ENCODE measurements around the gene BCAM.

The BCAM gene

GRCh38 chr19:44803442-44804428 is 5.2 kb upstream of the BCAM start:
- H3K4me1 Mint-ChIP-seq (ENCODE audit: low read depth) = no peaks in the 10 kb centered on the region
- H3K9me3 Mint-ChIP-seq = no peaks in the 10 kb centered on the region
- no peak overlapping the region for H3K4me3 Mint-ChIP-seq
- peaks cover 19% of the 10 kb centered on the region for H3K27me3 Mint-ChIP-seq (ENCODE audit: low read depth)
- no peak for DNase-seq (ENCODE audit: low spot score)
- H3K36me3 Mint-ChIP-seq (ENCODE audit: low read depth) = no peaks in the 10 kb centered on the region
- no peak overlapping the region for H3K27ac Mint-ChIP-seq

GRCh38 chr19:44806291-44806690 is 2.6 kb upstream of the BCAM start:
- no peak overlapping the region for H3K27ac Mint-ChIP-seq
- no peaks in the 10 kb centered on the region for H3K36me3 Mint-ChIP-seq (ENCODE audit: low read depth)
- no peaks in the 10 kb centered on the region for H3K4me1 Mint-ChIP-seq (ENCODE audit: low read depth)
- H3K4me3 Mint-ChIP-seq = no peak overlapping the region
- no peaks in the 10 kb centered on the region for H3K9me3 Mint-ChIP-seq
- DNase-seq (ENCODE audit: low spot score) = no peak
- peaks cover 19% of the 10 kb centered on the region for H3K27me3 Mint-ChIP-seq (ENCODE audit: low read depth)

- Mint-ChIP-seq H3K27ac (no peak overlapping the region), H3K4me3 (no peak overlapping the region), H3K36me3 (ENCODE audit: low read depth) (no peaks in the 10 kb centered on the region), H3K9me3 (no peaks in the 10 kb centered on the region), H3K4me1 (ENCODE audit: low read depth) (no peaks in the 10 kb centered on the region), H3K27me3 (ENCODE audit: low read depth) (peaks cover 19% of the 10 kb centered on the region)
- DNase-seq (ENCODE audit: low spot score) = no peak
Observed at GRCh38 chr19:44807162-44807561, 1.7 kb upstream of the BCAM start.

- Mint-ChIP-seq H3K4me3 (no peak overlapping the region), H3K36me3 (ENCODE audit: low read depth) (no peaks in the 10 kb centered on the region), H3K27me3 (ENCODE audit: low read depth) (peaks cover 19% of the 10 kb centered on the region), H3K27ac (no peak overlapping the region), H3K9me3 (no peaks in the 10 kb centered on the region), H3K4me1 (ENCODE audit: low read depth) (no peaks in the 10 kb centered on the region)
- no peak for DNase-seq (ENCODE audit: low spot score)
Observed at GRCh38 chr19:44807652-44808462, 1.0 kb upstream of the BCAM start.

GRCh38 chr19:44809577-44810233 is 802 bp downstream of the BCAM start:
- Mint-ChIP-seq H3K27me3 (ENCODE audit: low read depth) (peaks cover 17% of the 10 kb centered on the region), H3K36me3 (ENCODE audit: low read depth) (no peaks in the 10 kb centered on the region), H3K4me1 (ENCODE audit: low read depth) (no peaks in the 10 kb centered on the region), H3K9me3 (no peaks in the 10 kb centered on the region), H3K27ac (no peak overlapping the region), H3K4me3 (no peak overlapping the region)
- no peak for DNase-seq (ENCODE audit: low spot score)

GRCh38 chr19:44810234-44811121 is 1.6 kb downstream of the BCAM start:
- Mint-ChIP-seq H3K4me3 (no peak overlapping the region), H3K27ac (no peak overlapping the region), H3K4me1 (ENCODE audit: low read depth) (no peaks in the 10 kb centered on the region), H3K9me3 (no peaks in the 10 kb centered on the region), H3K36me3 (ENCODE audit: low read depth) (no peaks in the 10 kb centered on the region), H3K27me3 (ENCODE audit: low read depth) (peaks cover 11% of the 10 kb centered on the region)
- DNase-seq (ENCODE audit: low spot score) = no peak

GRCh38 chr19:44811122-44811419 is 2.2 kb downstream of the BCAM start:
- Mint-ChIP-seq H3K4me3 (no peak overlapping the region), H3K4me1 (ENCODE audit: low read depth) (no peaks in the 10 kb centered on the region), H3K36me3 (ENCODE audit: low read depth) (no peaks in the 10 kb centered on the region), H3K9me3 (no peaks in the 10 kb centered on the region), H3K27ac (no peak overlapping the region), H3K27me3 (ENCODE audit: low read depth) (peaks cover 11% of the 10 kb centered on the region)
- no peak for DNase-seq (ENCODE audit: low spot score)

- no peak for DNase-seq (ENCODE audit: low spot score)
- Mint-ChIP-seq H3K27me3 (ENCODE audit: low read depth) (peaks cover 11% of the 10 kb centered on the region), H3K4me1 (ENCODE audit: low read depth) (no peaks in the 10 kb centered on the region), H3K36me3 (ENCODE audit: low read depth) (no peaks in the 10 kb centered on the region), H3K4me3 (no peak overlapping the region), H3K27ac (no peak overlapping the region), H3K9me3 (no peaks in the 10 kb centered on the region)
Observed at GRCh38 chr19:44812142-44812718, 3.3 kb downstream of the BCAM start.

GRCh38 chr19:44813070-44813840 is 4.4 kb downstream of the BCAM start:
- H3K27me3 Mint-ChIP-seq (ENCODE audit: low read depth) = peaks cover 4% of the 10 kb centered on the region
- H3K4me1 Mint-ChIP-seq (ENCODE audit: low read depth) = no peaks in the 10 kb centered on the region
- no peak overlapping the region for H3K4me3 Mint-ChIP-seq
- no peaks in the 10 kb centered on the region for H3K9me3 Mint-ChIP-seq
- DNase-seq (ENCODE audit: low spot score) = no peak
- H3K27ac Mint-ChIP-seq = no peak overlapping the region
- no peaks in the 10 kb centered on the region for H3K36me3 Mint-ChIP-seq (ENCODE audit: low read depth)

GRCh38 chr19:44813841-44814470 is 5.1 kb downstream of the BCAM start:
- H3K4me3 Mint-ChIP-seq = no peak overlapping the region
- H3K27ac Mint-ChIP-seq = no peak overlapping the region
- H3K27me3 Mint-ChIP-seq (ENCODE audit: low read depth) = no peaks in the 10 kb centered on the region
- H3K36me3 Mint-ChIP-seq (ENCODE audit: low read depth) = no peaks in the 10 kb centered on the region
- H3K4me1 Mint-ChIP-seq (ENCODE audit: low read depth) = no peaks in the 10 kb centered on the region
- DNase-seq (ENCODE audit: low spot score) = no peak
- H3K9me3 Mint-ChIP-seq = no peaks in the 10 kb centered on the region

- Mint-ChIP-seq H3K4me1 (ENCODE audit: low read depth) (no peaks in the 10 kb centered on the region), H3K36me3 (ENCODE audit: low read depth) (no peaks in the 10 kb centered on the region), H3K27me3 (ENCODE audit: low read depth) (no peaks in the 10 kb centered on the region), H3K9me3 (no peaks in the 10 kb centered on the region), H3K4me3 (no peak overlapping the region), H3K27ac (no peak overlapping the region)
- no peak for DNase-seq (ENCODE audit: low spot score)
Observed at GRCh38 chr19:44814517-44814916, 5.6 kb downstream of the BCAM start.

GRCh38 chr19:44816301-44816700 is 7.4 kb downstream of the BCAM start:
- Mint-ChIP-seq H3K4me1 (ENCODE audit: low read depth) (no peaks in the 10 kb centered on the region), H3K4me3 (no peak overlapping the region), H3K27me3 (ENCODE audit: low read depth) (no peaks in the 10 kb centered on the region), H3K36me3 (ENCODE audit: low read depth) (no peaks in the 10 kb centered on the region), H3K9me3 (no peaks in the 10 kb centered on the region), H3K27ac (no peak overlapping the region)
- no peak for DNase-seq (ENCODE audit: low spot score)
